Measurements from ENCODE around the gene FSTL1. TPM values are rescaled to one million over a fixed set of nuclear protein-coding genes. Genes with fewer than 3 reads are reported as not detected.

Gene FSTL1
- total and polyA plus RNA-seq, 4 experiments from 2014 or later: 0.47 TPM; not detected in 3

DNA sequence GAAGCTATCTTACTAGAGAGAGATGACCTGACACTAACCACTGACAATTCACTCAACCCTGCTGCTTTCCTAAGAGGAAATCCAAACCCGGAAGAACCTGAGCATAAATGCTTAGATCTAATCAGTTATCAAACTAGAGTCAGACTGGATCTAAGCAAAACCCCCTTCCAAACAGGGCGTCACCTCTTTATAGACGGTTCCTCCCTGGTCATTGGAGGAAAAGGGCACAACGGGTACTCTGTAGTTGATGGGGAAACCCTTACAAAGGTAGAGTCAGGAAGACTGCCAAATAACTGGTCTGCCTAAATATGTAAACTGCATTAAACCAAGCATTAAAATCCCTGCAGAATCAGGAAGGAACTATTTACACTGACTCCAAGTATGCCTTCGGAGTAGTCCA lies 41.3 kb upstream of the FSTL1 start:
- H3K4me3 Mint-ChIP-seq: no peak overlapping the region
- DNase-seq: no peak
- no peaks in the 10 kb centered on the region for H3K4me1 Mint-ChIP-seq
- Histone ChIP-seq H3K4me3 (ENCODE audit: low read length in 2 of 2) (no peak overlapping the region), H3K4me1 (ENCODE audit: insufficient read depth, low read length) (no peaks in the 10 kb centered on the region), H3K36me3 (ENCODE audit: insufficient read depth, low read length) (no peaks in the 10 kb centered on the region), H3K27me3 (ENCODE audit: insufficient read depth, low read length) (peaks cover 5% of the 10 kb centered on the region), H3K9me3 (ENCODE audit: control insufficient read depth in 1 of 2, low read length in 2 of 2) (peaks cover 0 to 4% of the 10 kb centered on the region in 2 donors), H3K27ac (ENCODE audit: low read depth, low read length) (no peak overlapping the region)
- H3K27me3 Mint-ChIP-seq: peaks cover 24 to 27% of the 10 kb centered on the region in 2 donors
- H3K27ac Mint-ChIP-seq: no peak overlapping the region
- intact Hi-C loops (cut with micrococcal nuclease): no loop called here
- H3K9me3 Mint-ChIP-seq: peaks cover 0 to 31% (median 17%) of the 10 kb centered on the region in 8 donors
- POLR2A ChIA-PET (ENCODE audit: partially characterized antibody): no interaction called here
- H3K36me3 Mint-ChIP-seq: no peaks in the 10 kb centered on the region
- CTCF ChIA-PET (ENCODE audit: partially characterized antibody): no interaction called here

DNA sequence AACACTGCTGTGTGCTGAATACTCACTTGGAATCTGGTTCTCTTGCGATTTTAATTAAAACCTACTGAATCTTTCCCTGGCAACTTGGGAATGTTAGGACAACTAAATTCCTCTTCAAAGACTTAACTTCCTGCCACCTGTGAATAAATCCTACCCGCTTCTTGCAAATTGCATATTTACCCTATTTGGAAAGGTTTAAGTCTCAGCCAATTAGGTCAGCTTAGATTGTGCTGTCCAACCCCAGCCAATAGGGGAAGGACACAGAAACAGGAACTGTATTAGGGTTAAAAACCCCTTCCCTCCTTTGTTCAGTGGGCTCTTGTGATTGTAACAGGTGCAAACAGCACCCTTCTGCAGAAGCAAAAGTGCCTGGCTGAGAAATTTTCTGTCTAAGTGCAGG lies 38.6 kb upstream of the FSTL1 start:
- Mint-ChIP-seq H3K4me3 (no peak overlapping the region), H3K4me1 (no peaks in the 10 kb centered on the region), H3K27ac (no peak overlapping the region), H3K9me3 (peaks cover 0 to 13% (median 5%) of the 10 kb centered on the region in 8 donors), H3K27me3 (peaks cover 27 to 31% of the 10 kb centered on the region in 2 donors), H3K36me3 (no peaks in the 10 kb centered on the region)
- no peak overlapping the region for H3K27ac ChIP-seq (ENCODE audit: low read depth, low read length)
- H3K9me3 ChIP-seq (ENCODE audit: control insufficient read depth in 1 of 2, low read length in 2 of 2): no peaks in the 10 kb centered on the region
- intact Hi-C loops (cut with micrococcal nuclease): no loop called here
- no peaks in the 10 kb centered on the region for H3K4me1 ChIP-seq (ENCODE audit: insufficient read depth, low read length)
- peaks cover 5% of the 10 kb centered on the region for H3K27me3 ChIP-seq (ENCODE audit: insufficient read depth, low read length)
- ChIA-PET CTCF (ENCODE audit: partially characterized antibody) (no interaction called here), POLR2A (ENCODE audit: partially characterized antibody) (no interaction called here)
- H3K36me3 ChIP-seq (ENCODE audit: insufficient read depth, low read length): no peaks in the 10 kb centered on the region
- no peak overlapping the region for H3K4me3 ChIP-seq (ENCODE audit: low read length in 2 of 2)
- no peak for DNase-seq

DNA sequence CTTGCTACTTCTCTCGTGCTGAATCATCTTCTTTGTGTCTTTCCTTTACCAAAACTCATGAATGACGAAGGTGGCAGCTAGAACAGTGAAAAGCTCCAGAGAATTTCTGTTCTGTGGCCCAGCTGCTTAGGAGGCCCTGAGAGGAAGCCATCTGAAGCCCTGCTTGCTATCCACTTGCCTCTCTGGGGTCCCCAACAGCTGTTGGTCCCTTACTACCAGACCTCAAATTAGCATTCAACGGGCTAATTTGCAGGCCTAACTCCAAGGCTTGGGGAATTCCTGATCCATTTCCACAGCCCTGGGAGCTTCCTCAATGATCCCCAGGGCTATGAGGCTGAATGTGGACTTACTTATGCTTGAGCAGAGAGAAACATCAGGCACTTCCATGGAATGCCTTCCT lies 37.5 kb upstream of the FSTL1 start:
- ChIA-PET POLR2A (ENCODE audit: partially characterized antibody) (no interaction called here), CTCF (ENCODE audit: partially characterized antibody) (interaction anchor here (0.8 kb wide), 1 partner anchor 16 kb away, joined by 3 read pairs; no protein-coding TSS in a partner anchor)
- no peaks in the 10 kb centered on the region for H3K4me1 Mint-ChIP-seq

DNA sequence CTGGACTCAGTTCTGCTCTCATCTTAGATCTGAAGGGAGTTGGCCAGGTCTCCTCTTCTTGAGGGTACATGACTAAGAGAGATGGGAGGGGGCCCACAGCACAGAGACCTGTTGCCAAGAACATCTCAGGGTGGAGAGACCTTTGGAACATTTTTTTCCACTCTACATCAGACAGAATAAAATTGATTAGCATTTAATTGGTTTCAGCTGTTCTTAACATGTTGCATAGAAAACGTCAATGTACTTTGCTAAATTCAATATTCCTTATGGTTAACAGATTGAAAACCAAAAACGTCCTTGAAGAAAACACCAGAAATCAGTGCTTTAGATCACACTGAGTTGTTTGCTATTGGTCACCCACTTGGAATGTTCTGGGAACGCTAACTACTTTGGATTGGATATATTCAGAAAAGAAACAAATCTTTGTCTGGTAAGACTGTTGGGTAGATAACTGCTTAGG lies 36.4 kb upstream of the FSTL1 start:
- POLR2A ChIA-PET (ENCODE audit: partially characterized antibody): no interaction called here
- no peak overlapping the region for H3K4me3 Mint-ChIP-seq
- H3K9me3 Mint-ChIP-seq: peaks cover 0 to 4% (median 0%) of the 10 kb centered on the region in 8 donors
- Histone ChIP-seq H3K36me3 (ENCODE audit: insufficient read depth, low read length) (no peaks in the 10 kb centered on the region), H3K27ac (ENCODE audit: low read depth, low read length) (no peak overlapping the region), H3K4me3 (ENCODE audit: low read length in 2 of 2) (no peak overlapping the region), H3K27me3 (ENCODE audit: insufficient read depth, low read length) (peaks cover 1% of the 10 kb centered on the region), H3K9me3 (ENCODE audit: control insufficient read depth in 1 of 2, low read length in 2 of 2) (no peaks in the 10 kb centered on the region), H3K4me1 (ENCODE audit: insufficient read depth, low read length) (no peaks in the 10 kb centered on the region)
- no peak for DNase-seq
- no peak overlapping the region for H3K27ac Mint-ChIP-seq
- CTCF ChIA-PET (ENCODE audit: partially characterized antibody): no interaction called here
- no peaks in the 10 kb centered on the region for H3K4me1 Mint-ChIP-seq
- intact Hi-C loops (cut with micrococcal nuclease): no loop called here
- H3K36me3 Mint-ChIP-seq: no peaks in the 10 kb centered on the region
- H3K27me3 Mint-ChIP-seq: peaks cover 25% of the 10 kb centered on the region in 2 donors

More for the DNA sequence above, 37.5 kb upstream of the FSTL1 start:
- no peaks in the 10 kb centered on the region for H3K9me3 ChIP-seq (ENCODE audit: control insufficient read depth in 1 of 2, low read length in 2 of 2)
- Mint-ChIP-seq H3K4me3 (no peak overlapping the region), H3K36me3 (no peaks in the 10 kb centered on the region), H3K27me3 (peaks cover 25 to 29% of the 10 kb centered on the region in 2 donors), H3K27ac (no peak overlapping the region), H3K9me3 (peaks cover 0 to 4% (median 2%) of the 10 kb centered on the region in 8 donors)
- H3K27ac ChIP-seq (ENCODE audit: low read depth, low read length): no peak overlapping the region
- intact Hi-C loops (cut with micrococcal nuclease): no loop called here
- no peaks in the 10 kb centered on the region for H3K4me1 ChIP-seq (ENCODE audit: insufficient read depth, low read length)
- H3K4me3 ChIP-seq (ENCODE audit: low read length in 2 of 2): no peak overlapping the region
- H3K36me3 ChIP-seq (ENCODE audit: insufficient read depth, low read length): no peaks in the 10 kb centered on the region
- H3K27me3 ChIP-seq (ENCODE audit: insufficient read depth, low read length): peaks cover 5% of the 10 kb centered on the region
- no peak for DNase-seq

DNA sequence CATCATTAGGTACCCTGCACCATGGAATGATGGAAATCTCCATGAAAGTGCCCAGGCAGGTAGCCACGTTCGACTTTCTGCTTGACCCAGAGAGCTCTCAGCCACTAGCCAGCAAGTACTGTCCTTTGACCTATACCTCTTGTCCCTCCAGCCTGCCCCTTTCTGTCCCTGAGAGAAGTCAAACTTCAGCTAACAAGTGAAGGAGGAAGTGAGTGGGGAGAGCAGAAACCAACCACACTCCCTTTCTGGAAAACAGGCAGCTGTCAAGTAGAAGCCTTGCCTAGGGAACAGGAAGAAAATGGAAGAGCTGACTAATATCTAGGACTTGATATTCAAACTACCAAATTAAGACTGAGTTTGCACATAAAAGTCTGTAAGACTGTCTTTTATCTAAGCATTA lies 30.3 kb upstream of the FSTL1 start:
- H3K4me3 Mint-ChIP-seq: no peak overlapping the region
- POLR2A ChIA-PET (ENCODE audit: partially characterized antibody): no interaction called here
- H3K27me3 ChIP-seq (ENCODE audit: insufficient read depth, low read length): no peaks in the 10 kb centered on the region
- H3K27ac ChIP-seq (ENCODE audit: low read depth, low read length): no peak overlapping the region
- no peak overlapping the region for H3K4me3 ChIP-seq (ENCODE audit: low read length in 2 of 2)
- H3K9me3 Mint-ChIP-seq: no peaks in the 10 kb centered on the region
- DNase-seq: no peak
- H3K4me1 ChIP-seq (ENCODE audit: insufficient read depth, low read length): no peaks in the 10 kb centered on the region
- H3K27ac Mint-ChIP-seq: no peak overlapping the region
- no peaks in the 10 kb centered on the region for H3K36me3 Mint-ChIP-seq
- H3K27me3 Mint-ChIP-seq: peaks cover 3 to 9% of the 10 kb centered on the region in 2 donors
- CTCF ChIA-PET (ENCODE audit: partially characterized antibody): interaction anchor here (0.9 kb wide), 1 partner anchor 15 kb away, joined by 3 read pairs; no protein-coding TSS in a partner anchor
- H3K9me3 ChIP-seq (ENCODE audit: control insufficient read depth in 1 of 2, low read length in 2 of 2): no peaks in the 10 kb centered on the region
- H3K36me3 ChIP-seq (ENCODE audit: insufficient read depth, low read length): no peaks in the 10 kb centered on the region
- intact Hi-C loops (cut with micrococcal nuclease): no loop called here
- H3K4me1 Mint-ChIP-seq: no peaks in the 10 kb centered on the region

DNA sequence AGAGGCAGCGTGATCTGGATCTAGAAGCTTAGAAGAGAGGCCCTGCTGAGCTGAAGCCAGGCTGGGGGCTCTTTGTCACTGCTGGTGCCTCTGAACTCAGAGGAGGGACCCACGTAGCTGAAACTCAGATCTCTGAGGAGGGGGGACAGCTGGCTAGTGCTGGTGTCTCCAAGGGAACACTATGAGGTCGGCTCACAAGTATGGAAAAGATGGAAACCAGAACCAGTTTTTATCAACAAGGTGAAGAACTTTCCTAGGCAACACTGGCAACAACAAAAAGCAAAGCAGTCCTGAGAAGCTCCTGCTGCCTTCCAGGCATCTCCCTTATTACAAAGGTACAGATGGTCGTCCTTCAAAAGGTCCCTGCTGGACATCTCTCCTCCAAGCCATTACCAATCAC lies 27.0 kb upstream of the FSTL1 start:
- peaks cover 3 to 9% of the 10 kb centered on the region in 2 donors for H3K27me3 Mint-ChIP-seq
- Histone ChIP-seq H3K9me3 (ENCODE audit: control insufficient read depth in 1 of 2, low read length in 2 of 2) (no peaks in the 10 kb centered on the region), H3K27ac (ENCODE audit: low read depth, low read length) (no peak overlapping the region), H3K36me3 (ENCODE audit: insufficient read depth, low read length) (no peaks in the 10 kb centered on the region), H3K4me1 (ENCODE audit: insufficient read depth, low read length) (no peaks in the 10 kb centered on the region), H3K27me3 (ENCODE audit: insufficient read depth, low read length) (peaks cover 1% of the 10 kb centered on the region), H3K4me3 (ENCODE audit: low read length in 2 of 2) (no peak overlapping the region)
- CTCF ChIA-PET (ENCODE audit: partially characterized antibody): no interaction called here
- intact Hi-C loops (cut with micrococcal nuclease): no loop called here
- POLR2A ChIA-PET (ENCODE audit: partially characterized antibody): no interaction called here
- H3K9me3 Mint-ChIP-seq: peaks cover 0 to 3% (median 0%) of the 10 kb centered on the region in 8 donors
- no peaks in the 10 kb centered on the region for H3K4me1 Mint-ChIP-seq
- no peak overlapping the region for H3K27ac Mint-ChIP-seq
- no peaks in the 10 kb centered on the region for H3K36me3 Mint-ChIP-seq
- no peak for DNase-seq
- no peak overlapping the region for H3K4me3 Mint-ChIP-seq

DNA sequence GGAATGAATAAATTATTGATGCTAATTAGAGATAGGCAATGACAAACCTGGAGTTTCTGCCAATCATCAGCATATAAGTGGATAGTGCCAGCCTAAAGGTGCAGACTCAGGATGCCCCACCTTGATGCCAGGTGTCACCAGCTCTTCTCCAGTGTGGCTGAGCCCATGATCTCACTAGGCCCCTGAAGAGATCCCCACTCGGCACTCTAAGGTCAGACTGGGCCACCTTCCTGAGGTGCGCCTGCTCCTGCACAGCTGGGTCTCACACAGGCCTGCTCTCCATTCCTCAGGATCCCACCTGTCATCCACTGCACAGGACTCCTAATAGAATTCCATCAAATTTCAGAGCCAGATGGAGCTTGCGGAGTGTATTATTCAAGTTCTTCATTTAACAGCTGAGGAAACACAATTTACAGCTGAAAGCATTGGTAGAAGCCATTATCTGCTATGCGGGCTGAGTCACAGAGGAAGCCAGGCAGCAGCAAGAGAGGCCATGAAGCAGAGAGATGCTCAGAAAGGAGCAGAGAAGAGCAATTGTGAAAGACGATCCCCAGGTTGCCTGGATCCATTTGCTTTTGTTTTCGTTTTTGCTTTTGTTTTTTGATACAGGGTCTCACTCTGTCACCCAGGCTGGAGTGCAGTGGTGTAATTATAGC lies 25.1 kb upstream of the FSTL1 start:
- ChIA-PET CTCF (ENCODE audit: partially characterized antibody) (no interaction called here), POLR2A (ENCODE audit: partially characterized antibody) (no interaction called here)
- Mint-ChIP-seq H3K27ac (no peak overlapping the region), H3K36me3 (no peaks in the 10 kb centered on the region), H3K27me3 (peaks cover 7 to 17% of the 10 kb centered on the region in 2 donors), H3K9me3 (peaks cover 0 to 3% (median 0%) of the 10 kb centered on the region in 8 donors), H3K4me3 (no peak overlapping the region), H3K4me1 (no peaks in the 10 kb centered on the region)
- no peaks in the 10 kb centered on the region for H3K9me3 ChIP-seq (ENCODE audit: control insufficient read depth in 1 of 2, low read length in 2 of 2)
- intact Hi-C loops (cut with micrococcal nuclease): no loop called here
- no peak for DNase-seq
- no peaks in the 10 kb centered on the region for H3K4me1 ChIP-seq (ENCODE audit: insufficient read depth, low read length)
- no peak overlapping the region for H3K27ac ChIP-seq (ENCODE audit: low read depth, low read length)
- peaks cover 3% of the 10 kb centered on the region for H3K27me3 ChIP-seq (ENCODE audit: insufficient read depth, low read length)
- no peak overlapping the region for H3K4me3 ChIP-seq (ENCODE audit: low read length in 2 of 2)
- no peaks in the 10 kb centered on the region for H3K36me3 ChIP-seq (ENCODE audit: insufficient read depth, low read length)
